HepG2 (cell line): Measurements from ENCODE around the gene C1D. TPM values are rescaled to one million over a fixed set of nuclear protein-coding genes. Genes with fewer than 3 reads are reported as not detected.

ENCODE experiments used
- AKNA ChIP-seq: sonication (generic); formaldehyde crosslinking; IDR thresholded peaks from 2 replicates; pipeline ENCODE4 v1.4.0; 2020; ENCODE audit warnings: missing genetic modification reagents, borderline replicate concordance
- ATF5 ChIP-seq: sonication (generic); formaldehyde crosslinking; IDR thresholded peaks from 2 replicates; pipeline ENCODE4 v1.4.0; 2020; ENCODE audit warnings: mild to moderate bottlenecking, low read depth, missing genetic modification reagents
- BHLHE40 ChIP-seq: IDR thresholded peaks from 2 replicates; pipeline ENCODE4 v1.6.1; 2011; ENCODE audit warnings: low read length, improper control_type of control experiment
- CREBL2 ChIP-seq: sonication (generic); formaldehyde crosslinking; IDR thresholded peaks from 2 replicates; pipeline ENCODE4 v1.8.1; 2023; ENCODE audit warnings: missing genetic modification reagents, mild to moderate bottlenecking, borderline replicate concordance
- ELF1 ChIP-seq: sonication (generic); formaldehyde crosslinking; IDR thresholded peaks from 2 replicates; pipeline ENCODE4 v1.4.0; 2020; ENCODE audit warnings: missing genetic modification reagents
- FOXP4 ChIP-seq: sonication (generic); formaldehyde crosslinking; IDR thresholded peaks from 2 replicates; pipeline ENCODE4 v1.4.0; 2020; ENCODE audit warnings: missing genetic modification reagents
- GPBP1L1 ChIP-seq: sonication (generic); formaldehyde crosslinking; IDR thresholded peaks from 2 replicates; pipeline ENCODE4 v1.5.0; 2020; ENCODE audit warnings: mild to moderate bottlenecking, missing genetic modification reagents
- HOXA5 ChIP-seq: sonication (generic); formaldehyde crosslinking; IDR thresholded peaks from 2 replicates; pipeline ENCODE4 v1.4.0; 2020; ENCODE audit warnings: missing genetic modification reagents
- MTERF4 ChIP-seq: sonication (generic); formaldehyde crosslinking; IDR thresholded peaks from 2 replicates; pipeline ENCODE4 v1.8.0; 2023; ENCODE audit warnings: mild to moderate bottlenecking, missing genetic modification reagents
- MXD1 ChIP-seq: sonication (generic); formaldehyde crosslinking; IDR thresholded peaks from 2 replicates; pipeline ENCODE4 v1.4.0; 2020; ENCODE audit warnings: mild to moderate bottlenecking, missing genetic modification reagents
- ZBTB33 ChIP-seq: sonication (generic); formaldehyde crosslinking; IDR thresholded peaks from 2 replicates; pipeline ENCODE4 v1.4.0; 2020; ENCODE audit warnings: missing genetic modification reagents
- ZNF496 ChIP-seq: sonication (generic); formaldehyde crosslinking; IDR thresholded peaks from 2 replicates; pipeline ENCODE4 v1.8.1; 2023; ENCODE audit warnings: mild to moderate bottlenecking, moderate library complexity, missing genetic modification reagents; ENCODE audit not compliant: insufficient replicate concordance
- ZNF510 ChIP-seq: sonication (generic); formaldehyde crosslinking; IDR thresholded peaks from 2 replicates; pipeline ENCODE4 v1.4.0; 2020; ENCODE audit warnings: low read depth, mild to moderate bottlenecking, missing genetic modification reagents
- polyA plus RNA-seq, 8 experiments: library from polyadenylated mRNA; depleted of rRNA in 3 of 8; stranded (reverse) in 7 of 8; unstranded in 1 of 8; fragments of >200 nt; fragmentation: Illumina TruSeq in 4 of 8; extraction: Trizol in 4 of 8; gene quantifications; 2 replicates each; pipeline versions ENCODE4 v1.2.1 to v1.2.3, GENCODE V29; 2011 to 2016; ENCODE audit warnings: low read depth in 4 of 8, missing spikeins in 1 of 8, mixed read lengths in 1 of 8; ENCODE audit not compliant: insufficient read depth in 1 of 8
- total RNA-seq, 5 experiments: library from RNA; depleted of rRNA; stranded (reverse); fragments of >200 nt; fragmentation: Illumina TruSeq; extraction: Trizol; gene quantifications; 2 replicates each; pipeline ENCODE4 v1.2.3, GENCODE V29; 2016; ENCODE audit warnings: low read depth in 1 of 5

C1D gene
- total and polyA plus RNA-seq, 2 of the 13 experiments (the other 11 are each of a cell fraction or from before 2014, with no cell fraction given), result 38.1 to 43.5 TPM

- TF ChIP-seq MXD1 (CRISPR knock-in tag), result no peak; the same call in 1 of the 2 replicates
- no peak for TF ChIP-seq AKNA (CRISPR knock-in tag)
- peak; percentile 38; the same call in 1 of the 2 replicates for TF ChIP-seq ZBTB33 (CRISPR knock-in tag)
- TF ChIP-seq ELF1 (CRISPR knock-in tag), result peak; percentile 89
- 0 out of 2 replicates have a peak, but pooled peaks have one; percentile 30 for TF ChIP-seq BHLHE40
- no peak for TF ChIP-seq MTERF4
- no peak for TF ChIP-seq ZNF496 (CRISPR knock-in tag)
- no peak; the same call in 1 of the 2 replicates for TF ChIP-seq CREBL2 (CRISPR knock-in tag)
- no peak for TF ChIP-seq ZNF510 (CRISPR knock-in tag)
- peak; percentile 56; the same call in 1 of the 2 replicates for TF ChIP-seq FOXP4 (CRISPR knock-in tag)
- no peak for TF ChIP-seq GPBP1L1 (CRISPR knock-in tag)
- TF ChIP-seq HOXA5 (CRISPR knock-in tag), result peak; percentile 80; the same call in 1 of the 2 replicates
- TF ChIP-seq ATF5 (CRISPR knock-in tag), result 0 out of 2 replicates have a peak, but pooled peaks have one; percentile 71
Measured at GRCh38 chr2:68062680-68063387, at the start of gene C1D (continued).
